Spinal cord (tissue), 10 donors: ENCODE data around the gene TBC1D8. TPM values are rescaled to one million over a fixed set of nuclear protein-coding genes. Genes with fewer than 3 reads are reported as not detected.

ENCODE experiments used
- DNase-seq, 6 donors: peaks; one replicate each; pipeline versions ENCODE4 v3.0.0 to v3.0.0-alpha.2; 2013 to 2015; ENCODE audit warnings: low spot score in 6 of 6, low read depth in 4 of 6
- H3K27ac ChIP-seq: one replicate; pipeline ENCODE4 v1.5.1; 2013; ENCODE audit warnings: low read depth, low read length, control low read depth
- H3K27me3 ChIP-seq: one replicate; pipeline ENCODE4 v1.6.1; 2013; ENCODE audit warnings: low read length; ENCODE audit not compliant: control insufficient read depth, insufficient read depth
- H3K36me3 ChIP-seq: one replicate; pipeline ENCODE4 v1.6.1; 2013; ENCODE audit warnings: low read length; ENCODE audit not compliant: control insufficient read depth, insufficient read depth
- H3K4me1 ChIP-seq: one replicate; pipeline ENCODE4 v1.6.1; 2013; ENCODE audit warnings: low read length; ENCODE audit not compliant: control insufficient read depth, insufficient read depth
- H3K4me3 ChIP-seq: one replicate; pipeline ENCODE4 v1.5.1; 2013; ENCODE audit warnings: low read depth, low read length, control low read depth
- H3K9me3 ChIP-seq: one replicate; pipeline ENCODE4 v1.6.1; 2013; ENCODE audit warnings: low read length; ENCODE audit not compliant: control insufficient read depth, insufficient read depth
- WGBS: methylation state at CpG from one replicate; pipeline ENCODE4 v1.1.5; 2013; ENCODE audit warnings: missing lambda C conversion rate; ENCODE audit not compliant: insufficient coverage; 5-methylcytosine and 5-hydroxymethylcytosine counted together
- polyA plus RNA-seq, 2 donors: library from polyadenylated mRNA; unstranded; fragments of 120-200 nt; gene quantifications; one replicate each; pipeline ENCODE4 v1.2.1, GENCODE V29; 2013; ENCODE audit not compliant: insufficient read length in 2 of 2
- total RNA-seq, 2 donors: library from RNA; depleted of rRNA in 1 of 2; stranded (reverse); fragments of 120-200 nt in 1 of 2; fragments of >200 nt in 1 of 2; gene quantifications; one replicate each; pipeline versions ENCODE4 v1.2.3 to v1.2.4, GENCODE V29; 2013 to 2014
- donor health status: healthy.

TBC1D8 gene
- total and polyA plus RNA-seq, 4 donors, result 16.7 to 21.3 (median 18.0) TPM

DNA sequence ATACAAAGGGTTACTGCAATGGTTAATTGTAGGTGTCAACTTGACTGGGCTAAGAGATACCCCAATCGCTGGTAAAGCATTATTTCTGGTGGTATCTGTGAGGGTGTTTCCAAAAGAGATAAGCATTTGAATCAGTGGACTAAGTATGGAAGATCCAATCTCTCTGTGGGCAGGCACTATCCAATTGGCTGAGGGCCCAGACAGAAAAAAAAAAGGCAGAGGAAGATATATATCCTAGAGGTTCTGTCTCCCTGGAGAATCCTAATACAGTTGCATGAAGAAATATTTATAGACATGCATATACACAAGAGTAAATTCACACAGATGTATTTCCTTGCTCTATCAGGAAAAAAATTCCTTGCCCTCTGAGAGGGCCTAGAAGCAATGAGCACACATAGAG, 43.9 kb downstream of the TBC1D8 start:
- Histone ChIP-seq H3K9me3 (peaks cover 2% of the 10 kb centered on the region), H3K4me1 (peaks cover 8% of the 10 kb centered on the region), H3K27me3 (no peaks in the 10 kb centered on the region), H3K27ac (no peak overlapping the region), H3K36me3 (no peaks in the 10 kb centered on the region), H3K4me3 (no peak overlapping the region)
- 100% methylated on average over 1 of the region's 1 CpG for WGBS
- DNase-seq, result no peak

DNA sequence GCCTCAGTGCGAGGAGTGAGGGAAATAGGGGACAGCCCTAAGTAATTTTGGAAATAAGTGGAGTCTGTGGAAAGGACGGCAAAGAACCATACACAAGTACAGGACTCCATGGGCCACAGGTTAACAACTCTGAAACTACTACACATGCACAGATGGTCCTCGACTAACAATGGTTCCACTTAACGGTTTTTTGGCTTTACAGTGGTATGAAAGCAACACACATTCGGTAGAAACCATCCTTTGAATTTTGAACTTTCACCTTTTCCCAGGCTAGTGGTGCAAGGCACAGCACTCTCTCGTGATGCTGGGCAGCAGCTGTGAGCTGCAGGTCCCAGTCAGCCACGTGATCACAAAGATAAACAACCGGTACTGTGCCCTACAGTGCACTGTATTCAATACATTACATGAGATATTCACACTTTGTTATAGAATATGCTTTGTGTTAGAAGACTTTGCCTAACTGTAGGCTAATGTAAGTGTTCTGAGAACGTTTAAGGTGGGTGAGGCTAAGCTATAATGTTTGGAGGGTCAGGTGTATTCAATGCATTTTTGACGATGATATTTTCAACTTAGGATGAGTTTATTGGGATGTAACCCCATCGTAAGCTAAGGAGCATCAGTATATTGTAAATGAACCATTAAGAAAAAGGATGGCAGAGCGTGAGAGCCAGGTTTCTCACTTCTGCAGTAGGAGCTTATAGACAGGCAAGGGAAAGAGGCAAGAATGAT, 44.6 kb downstream of the TBC1D8 start:
- H3K27ac ChIP-seq, result no peak overlapping the region
- H3K36me3 ChIP-seq, result no peaks in the 10 kb centered on the region
- H3K4me3 ChIP-seq, result no peak overlapping the region
- no peaks in the 10 kb centered on the region for H3K27me3 ChIP-seq
- DNase-seq, result no peak
- peaks cover 2% of the 10 kb centered on the region for H3K9me3 ChIP-seq
- H3K4me1 ChIP-seq, result peaks cover 8% of the 10 kb centered on the region
- WGBS, result 65% methylated on average over 8 of the region's 12 CpGs

DNA sequence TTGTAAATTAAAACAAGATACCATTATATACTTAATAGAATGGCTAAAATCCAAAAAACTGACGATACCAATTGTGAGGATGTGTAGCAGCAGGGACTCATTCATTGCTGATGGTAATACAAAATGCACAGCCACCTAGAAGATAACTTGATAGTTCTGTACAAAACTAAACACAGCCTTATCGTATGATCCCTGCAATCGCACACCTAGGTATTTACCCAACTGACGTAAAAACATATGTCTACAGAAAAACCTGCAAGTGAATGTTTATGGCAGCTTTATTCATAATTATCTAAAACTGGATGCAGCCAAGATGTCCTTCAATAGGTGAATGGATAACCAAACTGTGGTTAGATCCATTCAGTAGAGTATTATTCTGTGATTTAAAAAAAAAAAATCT, 45.5 kb downstream of the TBC1D8 start:
- Histone ChIP-seq H3K36me3 (no peaks in the 10 kb centered on the region), H3K4me3 (no peak overlapping the region), H3K4me1 (peaks cover 8% of the 10 kb centered on the region), H3K9me3 (peaks cover 2% of the 10 kb centered on the region), H3K27me3 (no peaks in the 10 kb centered on the region), H3K27ac (no peak overlapping the region)
- no CpG with 5 or more reads among the region's 4 CpGs for WGBS
- DNase-seq, result no peak

DNA sequence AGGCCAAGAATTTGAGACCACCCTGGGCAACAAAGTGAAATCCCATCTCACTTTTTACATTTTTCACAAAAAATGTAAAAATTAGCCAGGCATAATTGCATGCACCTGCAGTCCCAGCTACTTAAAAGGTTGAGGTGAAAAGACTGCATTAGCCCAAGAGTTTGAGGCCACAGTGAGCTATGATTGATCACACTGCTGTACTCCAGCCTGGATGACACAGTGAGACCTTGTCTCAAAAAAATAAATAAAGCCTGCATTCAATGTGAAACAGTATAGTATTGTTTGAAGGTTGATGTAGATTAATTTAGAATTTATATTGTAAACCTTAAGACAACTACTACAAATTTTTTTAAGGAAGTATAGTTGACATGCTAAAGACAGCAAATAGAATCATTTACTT, 53.5 kb downstream of the TBC1D8 start:
- no peaks in the 10 kb centered on the region for H3K36me3 ChIP-seq
- peaks cover 1% of the 10 kb centered on the region for H3K9me3 ChIP-seq
- no peaks in the 10 kb centered on the region for H3K4me1 ChIP-seq
- no peak for DNase-seq
- no peaks in the 10 kb centered on the region for H3K27me3 ChIP-seq
- H3K27ac ChIP-seq, result no peak overlapping the region
- no peak overlapping the region for H3K4me3 ChIP-seq

DNA sequence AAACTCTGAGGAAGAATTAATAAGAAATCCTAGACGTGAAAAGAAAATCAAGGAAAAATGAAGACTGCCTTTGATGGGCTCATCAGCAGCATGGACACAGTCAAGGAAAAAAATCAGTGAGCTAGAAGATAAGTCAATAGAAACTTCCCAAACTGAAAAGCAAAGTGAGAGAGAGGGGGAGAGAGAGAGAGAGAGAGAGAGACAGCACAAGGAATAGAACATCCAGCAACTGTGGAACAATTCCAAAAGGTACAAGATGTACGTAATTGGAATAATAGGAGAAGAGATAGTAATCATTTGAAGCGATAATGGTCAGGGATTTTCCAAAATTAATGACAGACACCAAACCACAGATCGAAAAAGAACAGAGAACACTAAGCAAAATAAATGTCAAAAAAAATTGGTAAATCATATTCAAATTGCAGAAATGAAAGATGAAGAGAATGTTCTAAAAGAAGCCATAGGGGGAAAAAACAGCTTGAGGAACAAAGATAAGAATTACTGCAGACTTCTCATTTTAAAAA, 54.5 kb downstream of the TBC1D8 start:
- Histone ChIP-seq H3K4me1 (no peaks in the 10 kb centered on the region), H3K27ac (no peak overlapping the region), H3K4me3 (no peak overlapping the region), H3K27me3 (no peaks in the 10 kb centered on the region), H3K9me3 (peaks cover 1% of the 10 kb centered on the region), H3K36me3 (no peaks in the 10 kb centered on the region)
- DNase-seq, result no peak
- WGBS, result 100% methylated on average over 1 of the region's 4 CpGs

DNA sequence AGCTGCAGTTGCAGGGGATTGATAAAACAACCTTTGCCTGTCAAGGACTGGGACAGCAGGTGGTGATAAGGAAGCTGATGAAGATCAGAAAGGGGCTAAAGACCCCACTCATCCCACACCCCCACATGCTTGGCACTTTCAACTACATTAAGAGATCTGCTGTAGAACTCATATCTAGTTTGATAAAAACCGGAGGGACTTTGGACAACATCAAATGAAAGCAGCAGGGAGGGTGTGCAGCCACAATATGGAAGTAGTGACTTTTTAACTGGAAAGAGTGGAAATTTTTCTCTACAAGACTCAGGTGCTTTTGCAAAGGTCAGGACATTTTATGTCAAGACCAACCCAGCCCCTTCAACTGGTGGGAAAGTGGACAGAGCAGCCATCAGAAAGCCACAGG, 56.8 kb downstream of the TBC1D8 start:
- Histone ChIP-seq H3K36me3 (no peaks in the 10 kb centered on the region), H3K4me3 (no peak overlapping the region), H3K4me1 (no peaks in the 10 kb centered on the region), H3K27ac (no peak overlapping the region), H3K27me3 (no peaks in the 10 kb centered on the region), H3K9me3 (peaks cover 1% of the 10 kb centered on the region)
- no peak for DNase-seq
- WGBS, result no CpG with 5 or more reads among the region's 1 CpG

DNA sequence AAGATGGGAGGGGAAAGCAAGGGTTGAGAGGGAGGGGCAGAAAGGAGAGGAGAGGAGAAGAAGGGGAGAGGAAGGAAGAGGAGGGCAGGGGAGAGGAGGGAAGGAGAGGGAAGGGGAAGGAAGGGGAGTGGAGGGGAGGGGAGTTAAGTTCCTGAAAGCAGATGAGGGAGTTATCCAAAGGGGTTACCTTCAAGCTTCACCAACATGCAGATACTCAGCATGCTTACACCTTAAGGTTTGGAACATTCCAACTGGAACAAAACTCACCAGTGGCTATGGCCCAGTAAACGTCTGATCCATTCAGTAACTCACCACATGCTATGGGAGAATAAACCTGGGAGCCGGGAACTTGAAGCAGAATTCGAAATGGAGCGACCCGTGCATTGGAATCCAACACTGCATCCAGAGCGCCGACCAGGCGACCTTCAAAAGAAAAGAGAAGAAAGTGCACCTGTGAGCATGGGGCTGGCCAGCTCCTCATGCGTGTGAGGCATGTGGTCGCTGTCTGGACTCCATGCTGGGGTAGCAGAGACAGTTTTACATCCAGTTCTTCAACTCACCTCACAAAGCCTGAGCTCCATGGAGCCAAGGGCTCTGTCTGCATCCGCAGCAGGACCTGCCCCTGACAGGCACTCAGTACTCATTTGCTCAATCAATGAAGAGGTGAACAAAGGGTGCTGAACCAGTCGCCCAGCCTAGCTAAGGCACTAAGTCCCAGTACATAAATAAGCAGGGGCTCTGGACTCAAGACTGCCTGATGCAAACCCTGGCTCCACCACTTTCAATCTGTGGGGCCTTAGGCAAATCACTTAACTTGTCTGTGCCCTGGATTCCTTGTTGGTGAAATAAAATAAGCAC, 61.0 kb downstream of the TBC1D8 start:
- Histone ChIP-seq H3K27me3 (no peaks in the 10 kb centered on the region), H3K27ac (no peak overlapping the region), H3K4me1 (no peaks in the 10 kb centered on the region), H3K9me3 (no peaks in the 10 kb centered on the region), H3K4me3 (no peak overlapping the region), H3K36me3 (no peaks in the 10 kb centered on the region)
- 89% methylated on average over 12 of the region's 12 CpGs for WGBS
- no peak for DNase-seq

DNA sequence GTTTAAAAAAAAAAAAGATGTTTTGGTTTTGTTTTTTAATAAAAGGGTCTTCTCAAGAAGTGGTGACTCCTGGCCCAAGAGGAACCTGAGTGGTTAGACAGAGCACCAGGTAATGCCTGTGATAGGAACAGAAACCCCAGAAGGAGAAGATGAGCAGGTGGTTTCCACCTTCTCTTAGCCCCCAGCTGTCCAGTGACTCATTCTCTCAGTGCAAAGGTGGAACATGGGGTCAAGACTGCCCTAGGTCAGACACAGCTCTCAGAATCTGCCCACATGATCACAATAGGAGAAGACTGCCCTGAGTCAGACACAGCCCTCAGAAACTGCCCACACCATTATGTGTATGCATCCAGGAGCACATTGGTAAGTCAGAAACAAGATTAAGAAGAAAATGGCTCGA, 61.8 kb downstream of the TBC1D8 start:
- Histone ChIP-seq H3K4me1 (no peaks in the 10 kb centered on the region), H3K9me3 (no peaks in the 10 kb centered on the region), H3K36me3 (no peaks in the 10 kb centered on the region), H3K27ac (no peak overlapping the region), H3K27me3 (no peaks in the 10 kb centered on the region), H3K4me3 (no peak overlapping the region)
- 100% methylated on average over 1 of the region's 1 CpG for WGBS
- no peak for DNase-seq

DNA sequence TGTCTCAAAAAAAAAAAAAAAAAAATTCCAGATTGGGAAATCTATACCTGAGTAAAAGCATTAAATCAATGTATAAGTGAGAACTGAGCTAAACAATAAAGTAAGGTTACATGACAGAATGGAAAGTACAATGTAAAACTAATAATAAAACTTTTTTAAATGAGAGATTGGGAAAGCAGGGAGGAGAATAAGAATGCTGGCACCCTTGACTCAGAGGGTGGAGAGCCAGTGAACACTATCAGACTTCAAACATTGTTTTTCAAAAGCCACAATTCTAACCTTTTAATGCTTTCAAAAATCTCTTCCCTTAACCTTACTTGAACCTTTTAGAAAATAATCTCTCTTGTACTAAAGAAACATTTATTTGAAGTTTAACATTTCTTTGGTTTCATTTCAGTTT, 63.5 kb downstream of the TBC1D8 start:
- Histone ChIP-seq H3K9me3 (no peaks in the 10 kb centered on the region), H3K4me3 (no peak overlapping the region), H3K36me3 (no peaks in the 10 kb centered on the region), H3K4me1 (no peaks in the 10 kb centered on the region), H3K27me3 (no peaks in the 10 kb centered on the region), H3K27ac (no peak overlapping the region)
- DNase-seq, result no peak

DNA sequence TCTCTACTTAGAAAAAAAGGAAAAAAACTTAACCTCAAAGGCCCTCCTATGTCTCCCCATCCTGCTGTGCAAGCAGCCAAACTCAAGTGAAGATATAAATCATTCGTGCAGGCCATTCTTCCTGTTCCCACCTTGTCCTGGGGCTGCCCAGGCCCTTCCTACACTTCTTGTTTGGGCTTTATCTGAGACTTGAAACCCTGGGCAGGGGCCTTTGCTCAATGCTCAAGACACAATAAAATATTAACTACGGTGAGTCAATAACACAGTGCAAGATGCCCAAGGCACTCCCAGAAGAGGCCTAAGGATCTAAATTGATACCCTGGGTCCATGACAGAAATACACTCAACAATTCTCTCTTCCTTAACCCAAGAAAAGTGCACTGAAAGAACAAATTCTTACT, 67.6 kb downstream of the TBC1D8 start:
- no peaks in the 10 kb centered on the region for H3K9me3 ChIP-seq
- no peak overlapping the region for H3K27ac ChIP-seq
- WGBS, result 79% methylated on average over 1 of the region's 2 CpGs
- no peak overlapping the region for H3K4me3 ChIP-seq
- H3K4me1 ChIP-seq, result no peaks in the 10 kb centered on the region
- H3K27me3 ChIP-seq, result no peaks in the 10 kb centered on the region
- DNase-seq, result no peak
- no peaks in the 10 kb centered on the region for H3K36me3 ChIP-seq
